ENCODE measurements around the gene CNTRL.

Gene CNTRL

GRCh38 chr9:121183666-121184423 is 109.1 kb downstream of the CNTRL start:
- DNase-seq, result no peak

DNA sequence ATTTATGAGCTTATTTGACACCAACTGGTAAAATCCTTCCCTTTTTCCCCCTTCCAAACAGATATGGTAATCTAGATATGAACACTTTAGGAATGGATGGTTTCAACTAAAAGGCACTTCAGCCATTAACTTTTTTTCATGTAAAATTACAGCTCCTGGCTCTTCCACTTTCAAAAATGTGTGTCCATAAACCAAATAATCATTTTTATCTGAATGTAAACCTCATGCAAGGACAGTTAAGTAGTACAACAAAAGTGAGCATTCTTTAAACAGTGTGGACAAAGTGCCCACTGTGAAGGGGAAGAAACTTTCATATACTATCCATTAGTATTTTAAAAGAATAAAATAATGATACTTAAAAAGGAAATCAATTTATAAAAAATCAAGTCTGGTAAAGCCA is 109.7 kb downstream of the CNTRL start:
- no peak for DNase-seq

- no peak for DNase-seq
Measured at GRCh38 chr9:121185178-121185745, 110.5 kb downstream of the CNTRL start.

- no peak for DNase-seq
Measured at GRCh38 chr9:121185774-121186403, 111.1 kb downstream of the CNTRL start.

GRCh38 chr9:121187636-121188305 is 113.0 kb downstream of the CNTRL start:
- DNase-seq, result no peak

DNA sequence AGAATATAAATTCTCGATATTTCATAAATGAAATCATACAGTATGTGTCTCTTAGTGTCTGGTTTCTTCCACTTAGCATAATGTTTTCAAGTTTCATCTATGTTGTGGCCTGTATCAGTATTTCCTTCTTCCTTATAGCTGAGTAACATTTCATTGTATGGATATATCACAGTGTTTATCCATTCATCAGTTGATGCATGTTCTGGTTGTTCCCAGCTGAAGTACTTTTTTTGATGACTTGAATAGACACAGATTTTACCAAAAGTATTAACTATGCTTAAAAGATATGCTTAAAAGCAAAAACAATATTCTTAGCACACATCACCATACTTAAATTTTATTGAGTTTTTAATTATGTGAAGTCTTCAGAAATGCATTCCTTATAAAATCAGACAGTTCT is 114.3 kb downstream of the CNTRL start:
- DNase-seq, result no peak

DNA sequence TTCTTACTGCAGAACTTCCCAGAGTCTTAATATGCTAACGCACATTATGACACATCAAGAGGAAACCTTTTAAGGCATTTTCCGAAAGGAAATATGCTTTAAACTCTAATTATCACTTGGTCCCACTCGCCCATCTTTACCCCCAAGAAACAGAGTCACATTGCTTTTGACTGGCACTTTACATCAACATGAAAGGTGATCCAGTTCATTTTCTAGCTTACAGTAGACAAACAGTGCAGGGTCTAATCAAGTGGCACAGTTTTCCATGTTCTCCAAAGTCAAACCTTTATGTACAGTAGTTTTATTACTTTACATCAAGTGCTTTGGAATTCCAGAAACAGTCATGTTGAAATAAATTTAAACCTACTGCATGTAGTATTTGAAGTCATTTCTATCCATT is 114.9 kb downstream of the CNTRL start:
- DNase-seq, result no peak

DNA sequence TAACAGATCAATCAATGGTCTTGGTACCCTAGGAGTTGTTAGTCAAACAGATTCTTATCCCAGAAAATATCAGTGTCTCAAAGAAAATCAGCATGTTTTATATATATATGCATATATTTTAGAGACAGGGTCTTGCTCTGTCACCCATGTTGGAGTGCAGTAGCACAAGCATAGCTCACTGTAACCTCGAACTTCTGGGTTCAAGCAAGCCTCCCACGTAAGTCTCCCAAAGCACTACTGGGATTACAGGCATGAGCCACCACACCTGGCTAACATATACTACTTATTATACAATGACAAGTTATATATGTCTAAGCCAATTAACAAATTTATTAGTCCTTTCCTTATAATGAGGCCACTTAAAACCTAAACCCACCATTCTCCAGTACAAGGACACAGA is 116.5 kb downstream of the CNTRL start:
- DNase-seq, result no peak

DNA sequence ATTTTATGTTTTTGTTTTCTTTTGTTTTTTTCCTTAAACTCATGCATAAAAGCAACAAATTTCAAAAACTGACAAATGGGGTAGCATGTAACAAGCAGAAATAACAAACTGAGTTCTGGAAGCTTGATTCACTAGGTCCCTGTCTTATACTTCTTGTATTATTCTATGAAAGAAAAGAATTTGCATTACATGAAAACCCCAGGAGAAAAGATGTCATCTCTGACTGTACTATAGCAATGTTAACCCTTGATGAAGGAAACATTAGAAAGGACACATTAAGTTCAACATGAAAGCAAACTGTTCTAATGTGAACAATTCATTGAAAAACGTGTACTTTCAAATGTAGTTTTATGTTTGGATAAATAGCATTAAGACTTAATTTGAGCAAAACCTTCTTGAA is 117.8 kb downstream of the CNTRL start:
- no peak for DNase-seq

DNA sequence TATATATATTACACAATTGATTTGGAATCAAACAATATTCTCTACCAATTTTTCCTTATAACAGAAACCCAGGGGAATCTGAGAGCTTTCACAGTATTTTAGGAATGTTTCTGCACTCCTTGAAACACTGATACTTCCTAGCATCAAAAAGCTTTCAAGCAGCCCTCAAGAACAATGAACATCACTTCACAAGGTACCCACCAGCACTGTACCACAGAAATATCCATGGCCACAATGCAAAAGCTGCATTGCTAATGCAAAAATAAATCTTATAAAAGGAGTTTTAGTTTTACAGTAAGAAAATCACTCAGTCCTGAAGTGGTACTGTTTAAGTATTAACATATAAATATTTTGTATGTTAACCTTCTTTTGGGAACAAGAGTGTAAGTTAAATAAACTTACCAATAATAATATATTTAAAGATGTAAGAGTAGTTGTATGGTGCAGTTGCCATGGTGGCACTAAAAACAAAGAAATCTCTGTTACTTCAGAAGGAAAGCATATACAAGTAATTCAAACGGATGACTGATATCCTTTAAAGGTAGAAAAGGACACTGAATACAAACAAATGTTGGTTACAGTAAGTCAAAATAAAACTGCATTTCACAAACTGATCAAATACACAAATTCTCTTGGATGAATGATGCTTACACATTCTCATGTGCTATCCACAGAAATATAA is 118.3 kb downstream of the CNTRL start:
- DNase-seq, result no peak

DNA sequence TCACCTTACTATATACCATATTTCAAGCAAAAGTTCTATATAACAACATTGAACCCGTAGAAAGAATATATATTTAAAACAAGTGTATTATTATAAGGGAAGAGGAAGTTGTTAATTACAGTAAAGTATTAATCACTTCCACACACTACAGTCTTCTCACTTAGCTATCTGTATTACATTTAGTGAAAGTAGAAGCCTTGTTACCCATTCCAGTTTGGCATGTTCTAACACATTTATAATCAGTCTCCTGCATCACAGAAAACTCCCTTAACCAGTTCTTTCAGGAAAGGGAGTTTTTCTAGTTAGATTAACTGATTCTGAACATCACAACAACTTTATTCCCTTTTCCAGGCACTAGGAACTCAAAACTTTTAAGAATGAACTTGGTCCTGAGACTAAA is 120.0 kb downstream of the CNTRL start:
- DNase-seq, result no peak

GRCh38 chr9:121196389-121196788 is 121.6 kb downstream of the CNTRL start:
- DNase-seq, result peak; percentile 10

DNA sequence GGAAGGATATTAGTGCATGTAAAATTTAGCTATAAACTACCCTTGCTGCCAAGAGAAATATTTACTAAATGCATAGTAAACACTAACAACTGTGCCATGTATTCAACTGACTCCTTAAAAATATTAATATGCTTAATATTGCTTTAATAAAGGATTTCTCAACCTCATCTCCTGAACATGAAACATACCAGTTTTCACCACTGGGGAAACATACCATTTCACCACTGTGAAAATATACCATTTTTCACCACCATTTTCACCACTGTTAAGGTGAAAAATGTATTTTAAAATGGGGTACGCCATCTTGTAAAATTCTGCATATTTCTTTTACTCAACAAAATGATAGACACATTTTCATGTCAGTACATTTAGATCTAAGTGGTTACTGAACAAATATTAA is 122.4 kb downstream of the CNTRL start:
- DNase-seq, result no peak

DNA sequence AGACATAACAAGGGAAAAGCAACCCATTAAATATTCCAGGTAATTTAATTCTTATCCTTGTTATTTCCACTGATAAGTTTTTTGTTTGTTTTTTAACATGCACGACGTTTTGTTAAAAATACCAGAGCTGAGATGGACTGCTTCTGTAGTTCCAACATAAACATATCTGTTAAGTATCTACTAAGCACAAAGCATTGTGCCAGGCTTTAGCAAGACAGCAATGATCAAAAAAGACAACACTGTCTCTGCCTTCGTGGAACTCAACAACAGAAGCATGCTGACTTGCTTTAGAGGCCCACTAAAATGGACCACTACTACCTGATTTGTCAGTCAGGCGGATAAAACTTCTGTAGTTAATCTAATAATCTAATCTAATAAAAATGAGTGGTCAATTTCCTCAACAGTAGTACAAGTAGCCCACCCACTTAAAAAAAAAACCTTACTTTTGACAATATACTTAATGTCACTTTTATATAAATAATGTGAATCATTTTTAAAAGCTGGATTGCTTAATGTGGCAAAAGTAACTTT is 123.8 kb downstream of the CNTRL start:
- DNase-seq, result no peak

DNA sequence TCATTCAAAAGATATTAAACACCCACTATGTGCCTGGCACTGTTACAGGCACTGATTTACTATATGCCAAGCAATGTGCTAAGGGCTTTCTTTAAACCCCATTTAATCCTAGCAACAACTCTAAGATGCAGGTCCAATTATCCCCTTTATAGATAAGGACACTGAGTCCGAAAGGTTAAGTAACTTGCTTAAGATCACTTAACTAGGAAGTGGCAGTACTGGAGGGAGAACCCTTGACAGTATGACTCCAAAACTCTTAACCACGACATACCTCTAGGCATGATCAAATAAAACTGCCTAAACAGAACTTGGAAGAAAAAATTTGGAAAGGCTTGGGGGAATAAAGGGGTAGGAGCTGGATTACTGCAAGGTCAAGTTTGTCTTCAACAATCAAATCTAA is 125.2 kb downstream of the CNTRL start:
- DNase-seq, result no peak

DNA sequence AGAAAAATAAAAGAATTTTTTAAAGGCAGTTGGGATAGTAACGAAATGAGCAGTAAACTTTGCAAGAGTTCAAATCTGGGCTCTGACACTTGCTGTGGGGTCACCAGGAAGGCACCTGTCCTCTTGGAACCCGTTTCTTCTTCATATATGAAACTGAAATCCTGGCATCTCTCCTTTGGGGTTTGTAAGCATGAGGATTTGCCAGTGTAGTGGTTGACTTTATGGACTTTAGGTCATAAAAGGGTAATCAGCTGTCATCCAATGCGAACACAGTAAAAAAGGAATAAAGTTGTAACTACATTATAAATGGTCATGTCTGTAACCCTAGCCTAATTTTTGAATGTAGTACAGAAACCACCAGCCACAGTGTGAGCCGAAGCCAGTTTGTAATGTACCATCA is 125.6 kb downstream of the CNTRL start:
- no peak for DNase-seq

DNA sequence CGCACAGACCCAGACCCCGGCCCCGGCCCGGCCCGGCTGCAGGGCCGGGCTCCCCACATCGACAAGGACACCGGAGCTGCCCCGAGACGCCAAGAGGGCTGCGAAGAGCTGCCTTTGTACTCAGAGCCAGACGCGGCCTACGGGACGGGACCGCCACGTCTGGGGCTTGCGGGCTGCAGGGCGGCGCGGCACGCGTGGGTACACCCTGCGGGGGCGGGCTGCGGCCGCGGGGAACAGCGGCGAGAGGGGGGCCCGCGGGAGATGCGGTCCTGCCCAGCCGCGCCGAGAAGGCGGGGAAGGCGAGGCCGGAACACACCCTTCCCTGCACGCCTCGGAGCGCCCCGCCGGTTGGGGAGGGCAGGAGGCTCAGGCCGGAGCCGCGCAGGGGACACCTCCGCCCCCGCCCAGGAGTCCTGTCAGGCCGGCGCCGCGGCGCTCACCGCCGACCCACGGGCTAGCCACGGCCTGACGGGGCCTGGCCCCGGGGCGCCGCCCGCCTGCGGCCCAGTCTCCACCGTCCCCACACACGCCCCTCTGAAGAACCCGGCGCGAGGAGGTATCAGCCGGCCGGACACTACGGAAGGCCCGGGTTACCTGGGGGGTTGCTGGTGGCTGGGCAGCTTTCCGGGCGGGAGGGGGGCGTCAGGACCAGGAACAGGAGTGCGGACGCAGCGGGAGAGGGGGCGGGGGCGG is 126.4 kb downstream of the CNTRL start:
- DNase-seq, result peak; percentile 52

DNA sequence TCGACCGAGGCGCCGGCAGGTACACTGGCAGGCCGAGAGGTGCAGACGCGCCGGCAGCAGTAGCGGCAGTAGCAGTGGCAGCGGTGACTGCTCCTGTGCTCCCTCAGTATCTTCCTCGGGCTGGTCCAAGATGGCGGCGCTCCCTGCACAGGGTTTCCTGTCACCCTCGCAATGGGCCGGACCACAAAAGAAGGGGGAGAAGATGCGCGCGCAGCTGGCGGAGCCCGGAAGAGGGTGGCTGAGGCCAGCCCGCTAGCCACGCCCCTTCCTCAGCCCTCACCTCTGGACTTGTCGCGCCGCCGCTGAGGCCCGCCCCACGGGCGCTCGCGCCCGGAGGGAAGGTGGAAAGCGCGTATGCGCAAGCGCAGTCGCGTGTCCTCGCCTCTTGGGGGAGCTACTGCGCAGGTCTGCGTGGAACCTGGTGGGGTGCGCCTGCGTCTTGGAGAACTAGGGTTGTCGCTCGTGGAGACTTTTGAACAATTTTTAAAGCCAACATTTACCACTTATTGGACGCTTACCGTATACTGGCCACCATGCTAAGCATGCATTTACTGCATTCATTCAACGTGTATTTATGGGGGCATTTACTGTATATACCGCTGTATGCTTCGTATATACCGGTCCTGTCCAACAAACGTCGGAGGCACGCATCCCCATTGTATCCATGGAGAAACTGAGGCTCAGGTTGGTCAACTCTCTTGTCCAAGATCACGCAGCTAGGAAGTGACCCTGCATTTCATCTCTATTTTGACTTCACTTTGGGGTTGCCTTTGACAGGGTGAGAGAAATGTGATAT is 127.2 kb downstream of the CNTRL start, which contains the start of gene RAB14:
Gene RAB14 (minus strand): TSS at position 132 of the 796 bp plus-strand sequence. CDS start 8,457 bp downstream, outside the sequence.
- DNase-seq, result peak; percentile 100

GRCh38 chr9:121204121-121204520 is 129.4 kb downstream of the CNTRL start:
- DNase-seq, result no peak

DNA sequence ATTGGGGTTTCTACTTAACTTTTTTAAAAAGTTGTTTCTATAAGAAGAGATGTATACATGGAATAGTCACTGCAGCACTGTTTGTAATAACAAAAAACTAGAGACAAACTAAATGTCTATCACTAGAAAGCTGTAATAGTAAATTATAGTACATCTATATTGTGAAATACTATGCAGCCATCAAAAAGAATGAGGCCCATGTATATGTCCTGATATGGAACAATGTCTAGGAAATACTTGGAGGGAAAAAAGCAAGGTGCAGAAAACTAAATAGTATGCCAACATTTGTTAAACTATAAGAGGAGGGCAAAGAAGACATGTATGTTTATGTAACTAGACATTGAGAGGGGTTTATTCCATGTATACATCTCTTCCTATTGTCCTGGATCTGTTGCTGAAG is 129.9 kb downstream of the CNTRL start:
- no peak for DNase-seq

Measured in CD4-positive, alpha-beta T cell treated with Interleukin-6 for 4 hours (primary cell).